ENCODE measurements around the gene CAMK2G.

CAMK2G gene

DNA sequence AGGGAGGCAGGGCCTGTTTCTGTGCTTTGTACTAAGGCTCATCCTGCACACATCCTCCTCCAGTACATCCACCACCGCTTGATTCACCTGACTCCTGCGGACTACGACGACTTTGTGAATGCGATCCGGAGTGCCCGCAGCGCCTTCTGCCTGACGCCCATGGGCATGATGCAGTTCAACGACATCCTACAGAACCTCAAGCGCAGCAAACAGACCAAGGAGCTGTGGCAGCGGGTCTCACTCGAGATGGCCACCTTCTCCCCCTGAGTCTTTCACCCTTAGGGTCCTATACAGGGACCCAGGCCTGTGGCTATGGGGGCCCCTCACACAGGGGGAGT lies 73.1 kb downstream of the CAMK2G start:
- TF ChIP-seq, protein P1, sequence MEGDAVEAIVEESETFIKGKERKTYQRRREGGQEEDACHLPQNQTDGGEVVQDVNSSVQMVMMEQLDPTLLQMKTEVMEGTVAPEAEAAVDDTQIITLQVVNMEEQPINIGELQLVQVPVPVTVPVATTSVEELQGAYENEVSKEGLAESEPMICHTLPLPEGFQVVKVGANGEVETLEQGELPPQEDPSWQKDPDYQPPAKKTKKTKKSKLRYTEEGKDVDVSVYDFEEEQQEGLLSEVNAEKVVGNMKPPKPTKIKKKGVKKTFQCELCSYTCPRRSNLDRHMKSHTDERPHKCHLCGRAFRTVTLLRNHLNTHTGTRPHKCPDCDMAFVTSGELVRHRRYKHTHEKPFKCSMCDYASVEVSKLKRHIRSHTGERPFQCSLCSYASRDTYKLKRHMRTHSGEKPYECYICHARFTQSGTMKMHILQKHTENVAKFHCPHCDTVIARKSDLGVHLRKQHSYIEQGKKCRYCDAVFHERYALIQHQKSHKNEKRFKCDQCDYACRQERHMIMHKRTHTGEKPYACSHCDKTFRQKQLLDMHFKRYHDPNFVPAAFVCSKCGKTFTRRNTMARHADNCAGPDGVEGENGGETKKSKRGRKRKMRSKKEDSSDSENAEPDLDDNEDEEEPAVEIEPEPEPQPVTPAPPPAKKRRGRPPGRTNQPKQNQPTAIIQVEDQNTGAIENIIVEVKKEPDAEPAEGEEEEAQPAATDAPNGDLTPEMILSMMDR (IDR thresholded peaks at IDR 0.05; ENCODE audit: borderline replicate concordance, insufficient read depth, low read depth, low read length): no peak
- H3K4me3 ChIP-seq (ENCODE audit: low read depth, low read length): no peak overlapping the region

DNA sequence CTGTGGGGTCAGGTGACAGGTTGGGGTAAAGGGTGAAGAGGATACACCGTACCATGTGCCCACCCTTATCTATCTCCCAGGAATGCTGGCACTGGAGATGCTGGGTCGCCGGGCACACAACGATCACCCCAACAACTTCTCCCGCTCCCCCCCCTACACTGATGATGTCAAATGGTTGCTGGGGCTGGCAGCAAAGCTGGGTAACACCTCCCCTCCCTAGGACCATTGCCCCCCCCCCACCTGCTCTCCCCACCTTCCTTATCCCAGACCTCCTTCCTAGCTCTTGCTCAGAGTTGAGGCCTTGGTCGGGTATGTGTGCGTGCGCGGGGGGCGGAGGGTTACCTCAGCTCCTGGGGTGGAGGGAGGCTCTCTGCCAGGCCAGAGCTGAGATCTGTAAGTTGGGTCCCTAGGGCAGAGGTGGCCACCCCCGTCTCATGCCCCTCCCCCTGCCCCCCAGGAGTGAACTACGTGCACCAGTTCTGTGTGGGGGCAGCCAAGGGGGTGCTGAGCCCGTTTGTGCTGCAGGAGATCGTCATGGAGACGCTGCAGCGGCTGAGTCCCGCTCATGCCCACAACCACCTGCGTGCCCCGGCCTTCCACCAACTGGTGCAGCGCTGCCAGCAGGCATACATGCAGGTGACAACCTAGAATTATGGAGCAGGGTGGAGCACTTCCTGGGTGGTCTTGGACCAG lies 73.6 kb downstream of the CAMK2G start:
- no peak overlapping the region for H3K4me3 ChIP-seq (ENCODE audit: low read depth, low read length)
- TF ChIP-seq, protein P1 (IDR thresholded peaks at IDR 0.05; ENCODE audit: borderline replicate concordance, insufficient read depth, low read depth, low read length): no peak

DNA sequence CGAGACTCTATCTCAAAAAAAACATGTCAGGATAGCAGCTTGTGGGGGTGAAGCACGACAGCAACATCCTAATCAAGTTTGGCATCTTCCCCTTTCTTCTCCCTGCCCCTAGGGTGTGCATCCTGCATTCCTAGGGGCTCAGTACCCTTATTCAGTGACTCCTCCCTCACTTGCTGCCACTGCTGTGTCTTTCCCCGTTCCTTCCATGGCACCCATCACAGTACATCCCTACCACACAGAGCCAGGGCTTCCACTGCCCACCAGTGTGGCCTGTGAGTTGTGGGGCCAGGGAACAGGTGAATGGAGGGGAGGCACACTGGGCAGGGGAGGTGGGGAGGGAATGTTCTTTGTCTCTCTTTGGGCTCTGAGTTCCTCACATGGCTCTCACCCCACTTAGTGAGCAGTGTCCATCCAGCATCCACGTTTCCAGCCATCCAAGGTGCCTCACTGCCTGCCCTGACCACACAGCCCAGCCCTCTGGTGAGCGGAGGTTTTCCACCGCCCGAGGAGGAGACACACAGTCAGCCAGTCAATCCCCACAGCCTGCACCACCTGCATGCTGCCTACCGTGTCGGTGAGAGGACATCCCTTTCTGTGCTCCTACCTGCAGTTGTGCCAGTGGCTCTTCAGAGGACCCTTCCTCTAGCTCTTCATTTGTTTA lies 74.3 kb downstream of the CAMK2G start:
- H3K4me3 ChIP-seq (ENCODE audit: low read depth, low read length): no peak overlapping the region
- TF ChIP-seq, protein P1 (IDR thresholded peaks at IDR 0.05; ENCODE audit: borderline replicate concordance, insufficient read depth, low read depth, low read length): no peak

DNA sequence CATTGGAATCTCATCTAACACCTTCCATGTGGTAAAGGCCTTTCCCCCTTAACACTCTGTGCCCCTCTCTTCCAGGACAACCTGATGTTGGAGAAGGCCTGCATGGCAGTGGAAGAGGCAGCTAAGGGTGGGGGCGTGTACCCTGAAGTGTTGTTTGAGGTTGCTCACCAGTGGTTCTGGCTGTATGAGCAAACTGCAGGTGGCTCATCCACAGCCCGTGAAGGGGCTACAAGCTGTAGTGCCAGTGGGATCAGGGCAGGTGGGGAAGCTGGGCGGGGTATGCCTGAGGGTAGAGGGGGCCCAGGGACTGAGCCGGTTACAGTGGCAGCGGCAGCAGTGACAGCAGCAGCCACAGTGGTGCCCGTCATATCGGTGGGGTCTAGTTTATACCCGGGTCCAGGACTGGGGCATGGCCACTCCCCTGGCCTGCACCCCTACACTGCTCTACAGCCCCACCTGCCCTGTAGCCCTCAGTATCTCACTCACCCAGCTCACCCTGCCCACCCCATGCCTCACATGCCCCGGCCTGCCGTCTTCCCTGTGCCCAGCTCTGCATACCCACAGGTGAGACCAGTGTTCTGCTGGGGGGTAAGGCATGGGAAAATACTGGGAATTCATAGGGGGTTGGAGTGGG lies 75.3 kb downstream of the CAMK2G start:
- TF ChIP-seq, protein P1 (IDR thresholded peaks at IDR 0.05; ENCODE audit: borderline replicate concordance, insufficient read depth, low read depth, low read length): no peak
- H3K4me3 ChIP-seq (ENCODE audit: low read depth, low read length): no peak overlapping the region

DNA sequence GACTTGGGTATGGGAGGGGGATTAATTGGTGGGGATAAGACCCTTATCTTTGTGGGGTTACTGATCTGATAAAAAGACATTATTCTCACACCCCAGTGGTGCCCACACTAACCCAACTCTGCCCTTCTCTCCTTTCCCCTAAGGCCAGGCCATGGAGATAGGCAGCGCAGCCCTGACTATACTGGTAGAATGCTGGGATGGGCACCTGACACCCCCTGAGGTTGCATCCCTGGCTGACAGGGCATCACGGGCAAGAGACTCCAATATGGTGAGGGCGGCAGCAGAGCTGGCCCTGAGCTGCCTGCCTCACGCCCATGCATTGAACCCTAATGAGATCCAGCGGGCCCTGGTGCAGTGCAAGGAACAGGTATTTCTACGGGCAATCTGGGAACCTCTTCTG lies 76.3 kb downstream of the CAMK2G start:
- H3K4me3 ChIP-seq (ENCODE audit: low read depth, low read length): no peak overlapping the region
- TF ChIP-seq, protein P1 (IDR thresholded peaks at IDR 0.05; ENCODE audit: borderline replicate concordance, insufficient read depth, low read depth, low read length): no peak

DNA sequence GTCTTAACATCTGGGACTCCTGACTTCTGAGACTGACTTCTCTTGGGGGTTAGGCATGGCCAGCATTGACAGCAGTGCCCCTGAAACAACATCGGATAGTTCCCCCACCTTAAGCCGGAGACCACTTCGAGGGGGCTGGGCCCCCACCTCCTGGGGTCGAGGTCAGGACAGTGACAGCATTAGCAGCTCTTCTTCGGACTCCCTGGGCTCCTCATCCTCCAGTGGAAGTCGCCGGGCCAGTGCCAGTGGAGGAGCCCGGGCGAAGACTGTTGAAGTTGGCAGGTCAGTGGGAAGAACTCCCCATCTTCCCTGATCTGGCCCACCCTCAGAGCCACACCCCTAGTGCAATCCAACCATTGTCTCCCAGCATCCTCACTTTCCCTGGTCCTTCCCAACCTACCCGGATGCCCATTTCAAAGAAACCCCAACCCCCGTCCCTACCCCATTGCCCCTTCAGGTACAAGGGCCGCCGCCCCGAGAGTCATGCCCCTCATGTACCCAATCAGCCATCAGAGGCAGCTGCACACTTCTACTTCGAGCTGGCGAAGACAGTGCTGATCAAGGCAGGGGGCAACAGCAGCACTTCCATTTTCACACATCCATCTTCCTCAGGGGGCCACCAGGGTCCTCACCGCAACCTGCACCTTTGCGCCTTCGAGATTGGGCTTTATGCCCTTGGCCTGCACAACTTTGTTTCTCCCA lies 76.9 kb downstream of the CAMK2G start:
- H3K4me3 ChIP-seq (ENCODE audit: low read depth, low read length): no peak overlapping the region
- TF ChIP-seq, protein P1 (IDR thresholded peaks at IDR 0.05; ENCODE audit: borderline replicate concordance, insufficient read depth, low read depth, low read length): no peak
